Measurements from ENCODE around the gene SPOCK3. TPM values are rescaled to one million over a fixed set of nuclear protein-coding genes. Genes with fewer than 3 reads are reported as not detected.

SPOCK3 gene
- total RNA-seq, 1 donor from 2014 or later: 0.53 TPM

- Histone ChIP-seq H3K4me3 (ENCODE audit: low read depth, low read length) (no peak overlapping the region), H3K36me3 (ENCODE audit: control insufficient read depth, insufficient read depth, low read length) (no peaks in the 10 kb centered on the region), H3K27me3 (ENCODE audit: control insufficient read depth, insufficient read depth, low read length) (no peaks in the 10 kb centered on the region)
- FAIRE-seq (no peak), DNase-seq (ENCODE audit: low read depth) (no peak)
- TF ChIP-seq CTCF (IDR thresholded peaks at IDR 0.05; ENCODE audit: insufficient read depth, low read length, severe bottlenecking): no peak
These were observed 391.5 kb downstream of the SPOCK3 start for GRCh38 chr4:166842795-166843261.

GRCh38 chr4:166839615-166840251 is 394.6 kb downstream of the SPOCK3 start:
- TF ChIP-seq CTCF (IDR thresholded peaks at IDR 0.05; ENCODE audit: insufficient read depth, low read length, severe bottlenecking): no peak
- FAIRE-seq: no peak
- no peaks in the 10 kb centered on the region for H3K27me3 ChIP-seq (ENCODE audit: control insufficient read depth, insufficient read depth, low read length)
- H3K4me3 ChIP-seq (ENCODE audit: low read depth, low read length): no peak overlapping the region
- H3K36me3 ChIP-seq (ENCODE audit: control insufficient read depth, insufficient read depth, low read length): no peaks in the 10 kb centered on the region
- no peak for DNase-seq (ENCODE audit: low read depth)

GRCh38 chr4:166838975-166839614 is 395.2 kb downstream of the SPOCK3 start:
- Histone ChIP-seq H3K27me3 (ENCODE audit: control insufficient read depth, insufficient read depth, low read length) (no peaks in the 10 kb centered on the region), H3K36me3 (ENCODE audit: control insufficient read depth, insufficient read depth, low read length) (no peaks in the 10 kb centered on the region), H3K4me3 (ENCODE audit: low read depth, low read length) (no peak overlapping the region)
- DNase-seq (ENCODE audit: low read depth) (no peak), FAIRE-seq (no peak)
- no peak for TF ChIP-seq CTCF (IDR thresholded peaks at IDR 0.05; ENCODE audit: insufficient read depth, low read length, severe bottlenecking)

- H3K36me3 ChIP-seq (ENCODE audit: control insufficient read depth, insufficient read depth, low read length): no peaks in the 10 kb centered on the region
- FAIRE-seq (no peak), DNase-seq (ENCODE audit: low read depth) (no peak)
- H3K27me3 ChIP-seq (ENCODE audit: control insufficient read depth, insufficient read depth, low read length): no peaks in the 10 kb centered on the region
- no peak for TF ChIP-seq CTCF (IDR thresholded peaks at IDR 0.05; ENCODE audit: insufficient read depth, low read length, severe bottlenecking)
- no peak overlapping the region for H3K4me3 ChIP-seq (ENCODE audit: low read depth, low read length)
These were observed 397.4 kb downstream of the SPOCK3 start for GRCh38 chr4:166836865-166837264.

- no peaks in the 10 kb centered on the region for H3K27me3 ChIP-seq (ENCODE audit: control insufficient read depth, insufficient read depth, low read length)
- DNase-seq (ENCODE audit: low read depth) (no peak), FAIRE-seq (no peak)
- no peaks in the 10 kb centered on the region for H3K36me3 ChIP-seq (ENCODE audit: control insufficient read depth, insufficient read depth, low read length)
- H3K4me3 ChIP-seq (ENCODE audit: low read depth, low read length): no peak overlapping the region
- no peak for TF ChIP-seq CTCF (IDR thresholded peaks at IDR 0.05; ENCODE audit: insufficient read depth, low read length, severe bottlenecking)
These were observed 406.7 kb downstream of the SPOCK3 start for GRCh38 chr4:166827629-166828028.
